IPS-20b (cell line): ENCODE data around the gene ESYT3.

Experiments
- H3K27ac ChIP-seq: one replicate; pipeline ENCODE4 v1.5.1; 2013; ENCODE audit warnings: low read length
- H3K27me3 ChIP-seq: 2 replicates; pipeline ENCODE4 v1.6.1; 2013; ENCODE audit warnings: mild to moderate bottlenecking, low read length, inconsistent platforms; ENCODE audit not compliant: insufficient read depth
- H3K36me3 ChIP-seq: 2 replicates; pipeline ENCODE4 v1.6.1; 2013; ENCODE audit warnings: low read depth, mild to moderate bottlenecking, inconsistent platforms, low read length, moderate library complexity; ENCODE audit not compliant: insufficient read depth
- H3K4me1 ChIP-seq: 2 replicates; pipeline ENCODE4 v1.6.1; 2013; ENCODE audit warnings: mild to moderate bottlenecking, control low read depth, inconsistent platforms, low read length, moderate library complexity; ENCODE audit not compliant: insufficient read depth
- H3K4me3 ChIP-seq: 2 replicates; pipeline ENCODE4 v1.5.1; 2013; ENCODE audit warnings: mild to moderate bottlenecking, low read length, inconsistent platforms
- H3K9ac ChIP-seq: 2 replicates; pipeline ENCODE4 v1.6.1; 2013; ENCODE audit warnings: low read depth, mild to moderate bottlenecking, inconsistent platforms, low read length, moderate library complexity
- H3K9me3 ChIP-seq: 2 replicates; pipeline ENCODE4 v1.6.1; 2013; ENCODE audit warnings: mild to moderate bottlenecking, low read depth, low read length, inconsistent platforms; ENCODE audit not compliant: insufficient read depth

ESYT3 gene

DNA sequence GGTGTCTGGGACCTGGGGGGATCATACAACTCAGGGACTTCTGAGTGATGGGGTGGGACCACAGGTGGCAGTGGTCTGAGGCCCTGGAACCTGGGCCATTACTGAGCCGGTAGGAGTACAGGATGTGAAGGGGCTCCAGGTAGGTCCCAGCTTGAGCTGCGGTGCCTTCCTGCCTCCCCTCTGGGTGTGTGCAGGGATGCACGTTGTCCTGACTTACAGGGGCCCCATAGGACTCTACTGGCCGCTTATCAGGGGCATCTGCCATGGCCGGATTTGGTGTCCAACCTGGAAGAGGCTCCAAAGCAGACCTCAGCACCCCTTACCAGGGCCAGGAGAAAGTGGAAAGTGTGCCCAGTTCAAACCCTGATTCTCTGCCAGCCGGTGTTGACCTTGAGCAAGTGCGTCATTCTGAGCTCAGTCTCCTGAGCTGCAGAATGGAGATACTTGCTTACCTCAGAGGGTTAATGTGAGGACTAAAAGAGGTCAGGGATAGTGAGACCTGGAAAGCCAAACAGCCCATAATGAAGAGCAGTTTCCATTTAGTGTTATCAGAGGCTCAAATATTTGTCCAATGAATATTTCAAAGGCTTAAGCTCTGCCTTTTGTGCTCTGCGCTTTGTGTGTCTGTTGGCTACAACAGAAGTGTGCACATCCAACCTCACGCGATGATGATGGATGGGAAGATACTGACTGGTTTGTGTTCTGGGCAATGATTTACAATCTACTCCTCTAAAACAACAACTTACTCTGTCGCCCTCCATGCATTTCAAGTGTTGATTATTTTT, 35.4 kb upstream of the ESYT3 start:
- Histone ChIP-seq H3K27ac (no peak overlapping the region), H3K9ac (no peak overlapping the region), H3K4me1 (peaks cover 12% of the 10 kb centered on the region; the same call in 1 of the 2 replicates), H3K27me3 (no peaks in the 10 kb centered on the region), H3K36me3 (peaks cover 20% of the 10 kb centered on the region), H3K9me3 (no peaks in the 10 kb centered on the region), H3K4me3 (no peak overlapping the region)

DNA sequence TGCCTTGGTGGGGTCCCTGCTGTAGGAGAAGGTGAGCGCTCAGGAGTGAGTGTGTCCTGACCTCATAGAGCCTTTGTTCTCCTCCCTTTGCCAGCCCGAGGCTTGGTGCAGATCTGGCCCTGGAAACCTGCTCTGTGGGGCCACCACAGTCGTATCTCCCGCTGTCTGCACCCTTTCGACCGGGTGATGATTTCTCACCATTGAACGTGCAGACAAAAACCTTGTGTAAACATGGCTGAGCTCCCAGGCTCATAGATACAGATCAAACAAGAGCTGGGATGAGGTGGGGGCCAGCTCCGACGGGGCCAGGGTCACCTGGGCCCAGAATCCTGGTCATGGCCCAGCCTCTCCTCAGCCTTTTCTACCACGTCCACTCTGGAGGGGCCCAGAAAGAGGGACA, 34.6 kb upstream of the ESYT3 start:
- no peak overlapping the region for H3K4me3 ChIP-seq
- peaks cover 12% of the 10 kb centered on the region; the same call in 1 of the 2 replicates for H3K4me1 ChIP-seq
- no peaks in the 10 kb centered on the region for H3K27me3 ChIP-seq
- peaks cover 27% of the 10 kb centered on the region for H3K36me3 ChIP-seq
- no peak overlapping the region for H3K9ac ChIP-seq
- no peaks in the 10 kb centered on the region for H3K9me3 ChIP-seq
- H3K27ac ChIP-seq: no peak overlapping the region

DNA sequence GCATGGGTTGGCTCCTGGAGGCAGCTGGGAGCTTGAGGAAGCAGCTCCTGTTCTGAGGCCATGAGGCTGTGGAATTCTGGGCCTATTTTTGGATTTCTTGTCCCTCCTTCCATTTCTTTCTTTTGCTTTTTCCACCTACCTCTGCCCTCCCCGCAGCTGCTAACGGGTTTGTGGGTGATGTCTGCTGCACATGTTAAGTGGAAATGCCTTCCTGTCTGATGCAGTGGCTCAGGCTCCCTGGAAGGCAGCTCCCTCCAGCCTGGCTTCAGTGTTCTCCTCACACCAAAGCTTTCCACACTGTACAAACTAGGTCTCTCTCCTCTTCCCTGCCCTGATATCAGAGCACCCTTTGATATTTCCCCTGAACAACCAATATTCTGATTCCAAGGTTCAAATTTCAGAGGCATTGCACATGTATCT, 33.8 kb upstream of the ESYT3 start:
- Histone ChIP-seq H3K4me1 (peaks cover 12% of the 10 kb centered on the region; the same call in 1 of the 2 replicates), H3K27ac (no peak overlapping the region), H3K9me3 (no peaks in the 10 kb centered on the region), H3K36me3 (peaks cover 34% of the 10 kb centered on the region), H3K9ac (no peak overlapping the region), H3K27me3 (no peaks in the 10 kb centered on the region), H3K4me3 (no peak overlapping the region)

DNA sequence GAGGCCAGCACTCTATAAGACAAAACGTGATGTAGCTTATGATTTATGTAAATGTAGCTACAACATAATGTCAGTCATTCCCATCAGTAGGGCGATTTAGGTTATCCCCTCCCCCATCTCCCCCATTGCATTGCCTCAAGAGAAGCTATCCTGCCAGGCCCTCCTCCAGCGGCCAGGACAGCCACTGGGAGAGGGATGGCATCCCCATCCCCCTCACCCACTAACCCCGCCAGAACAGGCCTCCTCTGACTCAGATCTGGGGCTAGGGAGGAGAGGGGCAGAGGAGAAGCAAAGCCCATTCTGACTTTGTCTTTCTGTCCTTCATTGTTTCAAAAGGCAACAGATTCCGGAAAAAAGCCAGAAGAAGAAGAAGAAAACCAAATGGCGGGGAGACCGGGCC, 32.6 kb upstream of the ESYT3 start:
- Histone ChIP-seq H3K4me3 (no peak overlapping the region), H3K27ac (no peak overlapping the region), H3K9me3 (no peaks in the 10 kb centered on the region), H3K4me1 (peaks cover 7% of the 10 kb centered on the region; the same call in 1 of the 2 replicates), H3K27me3 (no peaks in the 10 kb centered on the region), H3K9ac (no peak overlapping the region), H3K36me3 (peaks cover 35% of the 10 kb centered on the region)

DNA sequence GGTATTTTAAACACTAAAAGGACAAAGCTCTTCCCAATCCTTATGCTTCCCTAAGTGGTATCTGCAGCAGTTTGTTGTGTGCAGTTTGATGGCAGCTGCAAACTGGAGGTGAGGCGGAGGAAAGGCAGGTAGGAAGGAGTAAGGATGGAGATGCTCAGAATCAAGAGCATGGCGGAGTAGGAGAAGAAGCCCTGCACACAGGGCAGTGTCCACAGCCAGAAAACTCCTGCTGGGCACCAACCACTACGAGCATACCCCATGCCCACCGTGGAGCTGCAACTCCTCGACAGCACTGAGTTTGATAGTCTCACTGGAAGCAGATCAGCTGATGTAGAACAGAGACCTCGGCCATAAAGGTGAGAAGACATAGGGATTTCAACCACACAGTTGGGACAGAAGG, 30.3 kb upstream of the ESYT3 start:
- peaks cover 13% of the 10 kb centered on the region for H3K4me1 ChIP-seq
- H3K9ac ChIP-seq: no peak overlapping the region
- H3K27ac ChIP-seq: no peak overlapping the region
- H3K36me3 ChIP-seq: peaks cover 29% of the 10 kb centered on the region
- H3K27me3 ChIP-seq: no peaks in the 10 kb centered on the region
- H3K9me3 ChIP-seq: no peaks in the 10 kb centered on the region
- no peak overlapping the region for H3K4me3 ChIP-seq

DNA sequence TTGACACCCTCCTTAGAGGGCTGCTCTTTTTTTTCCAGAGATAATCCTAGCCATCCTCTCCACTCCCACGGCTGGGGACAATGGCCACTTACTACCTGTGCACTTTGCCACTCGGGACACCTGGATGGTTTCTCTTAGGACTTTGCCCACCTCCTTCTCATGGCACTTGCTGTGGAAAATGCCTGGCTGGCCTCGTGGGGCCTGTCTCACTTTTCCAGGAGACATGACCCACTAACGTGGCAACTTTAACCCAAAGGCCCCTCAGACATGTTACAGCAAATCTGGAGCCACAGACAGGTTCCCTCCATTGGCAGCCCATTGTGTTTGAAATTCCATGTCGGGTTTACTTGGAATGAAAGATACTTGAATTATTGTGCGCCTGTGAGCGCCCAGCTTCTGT, 29.4 kb upstream of the ESYT3 start:
- no peaks in the 10 kb centered on the region for H3K9me3 ChIP-seq
- H3K27ac ChIP-seq: no peak overlapping the region
- H3K27me3 ChIP-seq: no peaks in the 10 kb centered on the region
- H3K9ac ChIP-seq: no peak overlapping the region
- peaks cover 29% of the 10 kb centered on the region for H3K36me3 ChIP-seq
- no peak overlapping the region for H3K4me3 ChIP-seq
- H3K4me1 ChIP-seq: peaks cover 20% of the 10 kb centered on the region

DNA sequence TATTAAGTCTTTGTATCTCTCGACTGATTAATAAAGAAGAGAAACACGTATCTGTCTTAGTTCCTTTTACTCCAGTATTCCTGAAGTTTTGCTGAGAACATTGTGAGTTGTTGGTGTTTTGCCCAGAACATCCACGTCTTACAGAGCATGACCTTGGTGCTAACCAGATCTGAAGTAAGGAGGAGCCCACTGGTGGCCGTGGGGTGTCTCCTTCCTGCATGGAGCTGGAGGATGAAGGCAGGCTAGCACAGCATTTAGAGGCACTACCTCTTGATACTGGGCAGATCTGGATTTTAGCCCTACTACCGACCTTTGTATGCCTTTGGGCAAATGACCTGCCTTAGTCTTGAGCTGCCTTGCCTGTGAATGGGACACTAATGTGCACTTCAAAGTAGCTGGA, 28.9 kb upstream of the ESYT3 start:
- peaks cover 20% of the 10 kb centered on the region for H3K4me1 ChIP-seq
- no peak overlapping the region for H3K9ac ChIP-seq
- H3K4me3 ChIP-seq: no peak overlapping the region
- H3K9me3 ChIP-seq: no peaks in the 10 kb centered on the region
- no peaks in the 10 kb centered on the region for H3K27me3 ChIP-seq
- H3K27ac ChIP-seq: no peak overlapping the region
- H3K36me3 ChIP-seq: peaks cover 27% of the 10 kb centered on the region

DNA sequence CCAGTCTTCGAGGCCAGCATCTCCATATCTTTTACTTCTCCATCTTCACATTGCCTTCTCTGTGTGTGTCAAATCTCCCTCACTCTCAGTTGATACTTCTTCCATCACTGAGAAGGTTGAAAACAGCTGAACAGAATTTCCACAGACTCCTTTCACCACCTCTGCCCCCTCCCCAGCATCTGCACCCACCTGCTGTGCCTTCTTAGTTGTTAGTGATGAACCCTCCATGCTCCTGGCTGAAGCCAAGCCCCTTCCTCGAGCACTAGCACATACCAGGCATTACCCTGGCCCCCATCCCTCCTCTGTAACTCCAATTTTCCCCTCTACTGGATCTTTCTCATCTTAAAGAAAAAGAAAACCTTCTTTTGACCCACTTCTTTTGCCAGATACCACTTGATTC, 27.8 kb upstream of the ESYT3 start:
- H3K36me3 ChIP-seq: peaks cover 16% of the 10 kb centered on the region
- no peak overlapping the region for H3K9ac ChIP-seq
- no peak overlapping the region for H3K27ac ChIP-seq
- H3K9me3 ChIP-seq: no peaks in the 10 kb centered on the region
- no peaks in the 10 kb centered on the region for H3K27me3 ChIP-seq
- peaks cover 20% of the 10 kb centered on the region for H3K4me1 ChIP-seq
- H3K4me3 ChIP-seq: no peak overlapping the region

DNA sequence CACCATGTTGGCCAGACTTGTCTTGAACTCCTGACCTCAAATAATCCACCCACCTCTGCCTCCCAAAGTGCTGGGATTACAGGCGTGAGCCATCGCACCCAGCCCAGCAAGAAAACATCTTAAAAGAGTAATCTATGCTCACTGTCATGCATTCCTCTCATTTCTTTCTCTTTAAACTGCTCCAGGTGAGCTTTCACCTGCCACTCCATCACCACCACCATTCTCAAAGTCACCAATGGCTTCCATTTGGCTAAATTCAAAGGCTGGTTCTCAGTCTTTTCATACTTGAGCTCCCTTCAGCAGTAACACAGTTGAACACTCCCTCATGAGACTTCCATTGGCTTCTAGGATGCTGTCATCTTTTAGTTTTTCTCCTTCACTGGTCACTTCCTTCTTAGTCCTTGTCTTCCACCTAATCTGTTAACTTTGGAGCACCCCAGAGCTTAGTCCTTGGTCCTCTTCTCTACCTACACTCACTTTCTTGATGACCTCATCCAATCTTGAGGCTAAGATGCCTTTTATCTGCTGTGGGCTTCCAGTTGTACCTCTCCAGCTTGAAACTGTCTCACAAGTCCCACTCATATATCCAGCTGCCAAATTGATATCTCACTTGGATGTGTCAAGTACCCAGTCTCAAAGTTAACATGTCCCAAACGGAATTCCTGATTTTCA, 27.0 kb upstream of the ESYT3 start:
- Histone ChIP-seq H3K4me3 (no peak overlapping the region), H3K27ac (no peak overlapping the region), H3K9ac (no peak overlapping the region), H3K27me3 (no peaks in the 10 kb centered on the region), H3K36me3 (peaks cover 15% of the 10 kb centered on the region), H3K9me3 (no peaks in the 10 kb centered on the region), H3K4me1 (peaks cover 15% of the 10 kb centered on the region)

DNA sequence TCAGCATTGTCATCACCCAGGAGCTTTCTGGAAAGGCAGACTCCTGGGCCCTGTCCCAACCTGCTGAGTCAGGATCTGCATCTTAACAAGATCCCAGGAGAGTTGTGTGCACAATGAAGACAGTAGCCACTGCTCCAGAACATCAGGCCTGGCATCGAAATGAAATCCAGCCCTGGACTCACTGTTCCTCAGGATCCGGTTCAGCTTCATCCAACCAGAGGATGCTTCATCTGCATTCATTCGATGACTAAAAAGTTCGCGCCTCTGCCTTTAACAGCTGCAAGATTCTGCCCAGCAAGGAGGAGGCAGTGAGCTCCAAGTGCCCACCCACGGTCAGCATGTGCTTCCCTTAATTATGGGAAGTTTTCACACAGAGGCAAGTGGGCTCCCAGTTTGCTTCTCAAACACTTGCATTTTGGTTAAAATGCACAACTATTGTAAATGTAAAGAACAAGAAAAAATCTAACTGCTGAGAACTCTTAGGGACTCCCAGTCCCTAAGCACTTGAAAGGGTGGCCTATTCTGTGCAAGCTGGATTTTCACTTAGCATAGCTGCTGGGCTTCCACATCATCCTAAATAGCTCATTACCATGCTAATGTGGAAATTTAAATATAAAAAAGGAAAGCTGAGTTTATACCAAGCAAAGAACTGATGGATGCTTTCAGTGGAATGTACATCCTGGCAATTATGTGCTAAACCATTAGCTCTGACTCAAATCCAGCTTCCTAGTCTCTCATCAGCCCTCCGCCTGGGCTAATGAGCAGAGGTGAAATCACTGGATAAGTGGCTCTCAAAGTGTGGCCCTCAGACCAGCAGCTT, 25.5 kb upstream of the ESYT3 start:
- no peaks in the 10 kb centered on the region for H3K27me3 ChIP-seq
- H3K9ac ChIP-seq: peak overlapping the region; percentile 4; the same call in 1 of the 2 replicates

DNA sequence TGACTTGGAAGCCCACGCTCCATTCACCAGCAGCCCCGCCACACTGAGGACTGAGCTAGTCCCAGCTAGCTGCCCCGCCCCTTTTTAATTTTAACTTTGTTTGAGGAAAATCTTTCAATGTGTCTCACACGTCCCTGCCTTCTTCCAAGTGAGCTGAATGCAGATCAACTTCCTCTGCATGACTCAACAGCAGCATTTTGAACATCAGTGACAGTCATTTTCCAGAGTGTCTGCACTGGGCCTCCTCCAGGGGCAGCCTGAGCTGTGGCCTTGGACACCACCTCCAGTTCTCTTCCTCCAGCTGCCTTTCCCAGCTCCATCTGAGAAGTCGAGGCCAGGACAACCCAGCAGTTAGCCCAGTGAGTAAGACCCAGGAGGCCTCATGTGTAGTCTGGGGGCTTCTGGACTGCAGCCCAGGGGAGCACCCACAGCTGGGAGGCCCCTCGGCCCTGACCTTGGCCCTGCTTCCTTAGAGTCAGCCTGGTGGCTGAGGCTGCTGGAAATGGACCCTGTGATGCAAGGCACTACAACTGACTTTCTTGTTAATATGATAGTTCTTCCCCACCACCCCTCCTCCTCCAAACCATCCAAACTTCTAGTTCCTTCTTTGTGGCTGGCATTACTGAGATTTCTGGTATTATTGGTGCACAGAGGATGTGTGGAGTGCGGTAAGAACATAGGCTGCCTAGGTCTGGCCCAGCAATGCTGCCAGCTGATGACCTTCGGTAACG, 21.4 kb upstream of the ESYT3 start:
- Histone ChIP-seq H3K36me3 (no peaks in the 10 kb centered on the region), H3K27ac (no peak overlapping the region), H3K9ac (no peak overlapping the region), H3K9me3 (no peaks in the 10 kb centered on the region), H3K4me3 (no peak overlapping the region), H3K27me3 (no peaks in the 10 kb centered on the region), H3K4me1 (peaks cover 17% of the 10 kb centered on the region)

More for the DNA sequence above, 25.5 kb upstream of the ESYT3 start:
- Histone ChIP-seq H3K27ac (no peak overlapping the region), H3K4me3 (no peak overlapping the region), H3K4me1 (peaks cover 15% of the 10 kb centered on the region), H3K9me3 (no peaks in the 10 kb centered on the region), H3K36me3 (peaks cover 15% of the 10 kb centered on the region)
